Thyroid gland (tissue), 4 donors: Measurements from ENCODE around the gene CXCL17. TPM values are rescaled to one million over a fixed set of nuclear protein-coding genes. Genes with fewer than 3 reads are reported as not detected.

Experiments
- DNase-seq, 2 donors: peaks; one replicate each; pipeline ENCODE4 v3.0.0-alpha.2; 2019
- H3K27ac ChIP-seq, 3 donors: fragments of 200-600 bp; sonication (generic); 1 replicate in 2 of 3; 2 replicates in 1 of 3; pipeline ENCODE4 v1.5.1; 2016 to 2019; ENCODE audit warnings: mild to moderate bottlenecking in 1 of 3, moderate library complexity in 1 of 3
- H3K27me3 ChIP-seq: fragments of 200-600 bp; sonication (generic); one replicate; pipeline ENCODE4 v1.5.1; 2019
- H3K36me3 ChIP-seq, 2 donors: fragments of 200-600 bp; sonication (generic); one replicate each; pipeline ENCODE4 v1.5.1; 2016 to 2019
- H3K4me1 ChIP-seq, 2 donors: fragments of 200-600 bp; sonication (generic); one replicate each; pipeline ENCODE4 v1.5.1; 2017 to 2019
- H3K4me3 ChIP-seq, 3 donors: fragments of 200-600 bp; sonication (generic); replicated peaks in 1 of 3; 1 replicate in 2 of 3; 2 replicates in 1 of 3; pipeline ENCODE4 v1.5.1; 2016; ENCODE audit warnings: mild to moderate bottlenecking in 1 of 3
- H3K9me3 ChIP-seq: fragments of 200-600 bp; sonication (generic); one replicate; pipeline ENCODE4 v1.5.1; 2017
- CTCF ChIP-seq, 6 experiments: fragments of 200-600 bp in 3 of 6; fragments of 450-650 bp in 3 of 6; sonication (generic) in 3 of 6; IDR thresholded peaks; one replicate each; pipeline ENCODE4 v1.5.1; 2016 to 2019; ENCODE audit warnings: antibody characterized with exemption in 6 of 6, mild to moderate bottlenecking in 2 of 6, inconsistent platforms in 1 of 6, moderate library complexity in 1 of 6
- POLR2A ChIP-seq, 2 donors: fragments of 450-650 bp; IDR thresholded peaks; one replicate each; pipeline ENCODE4 v1.6.1; 2017; ENCODE audit warnings: antibody characterized with exemption in 2 of 2, mild to moderate bottlenecking in 2 of 2, moderate library complexity in 1 of 2
- WGBS, 2 donors: methylation state at CpG; one replicate each; pipeline ENCODE4 v1.1.5; 2017; 5-methylcytosine and 5-hydroxymethylcytosine counted together
- intact Hi-C: fragments of 100-400 bp; cut with DNase I; formaldehyde crosslinking; loops from one replicate; pipeline ENCODE4 v1.15.1; 2023
- total RNA-seq, 4 donors: library from RNA; depleted of rRNA; stranded (reverse); fragments of >200 nt; gene quantifications; one replicate each; pipeline ENCODE4 v1.2.3, GENCODE V29; 2016

CXCL17 gene
- total RNA-seq, 4 donors from 2014 or later, result not detected

- TF ChIP-seq POLR2A (IDR thresholded peaks at IDR 0.05), result no peak
- peak in 5 of 6 experiments; percentile 26 to 56 (median 40) for TF ChIP-seq CTCF (IDR thresholded peaks at IDR 0.05)
These were observed 9.1 kb downstream of the CXCL17 start for GRCh38 chr19:42433503-42434260.

GRCh38 chr19:42431486-42431885, 11.3 kb downstream of the CXCL17 start:
- no peak for TF ChIP-seq POLR2A (IDR thresholded peaks at IDR 0.05)
- TF ChIP-seq CTCF (IDR thresholded peaks at IDR 0.05), result no peak
- Histone ChIP-seq H3K4me3 (no peak overlapping the region), H3K36me3 (no peaks in the 10 kb centered on the region), H3K27me3 (no peaks in the 10 kb centered on the region), H3K27ac (no peak overlapping the region), H3K4me1 (peaks cover 0 to 10% of the 10 kb centered on the region in 2 donors), H3K9me3 (no peaks in the 10 kb centered on the region)
- 93% methylated on average over 1 of the region's 1 CpG for WGBS, 2 donors
- intact Hi-C loops, result no loop called here
- DNase-seq, result no peak

More at GRCh38 chr19:42433503-42434260, 9.1 kb downstream of the CXCL17 start:
- no peak overlapping the region for H3K4me3 ChIP-seq
- no peaks in the 10 kb centered on the region for H3K27me3 ChIP-seq
- H3K36me3 ChIP-seq, result no peaks in the 10 kb centered on the region
- DNase-seq, result peak; percentile 69 to 75
- 34 to 40% methylated on average over 9 of the region's 9 CpGs for WGBS, 2 donors
- H3K4me1 ChIP-seq, result peaks cover 0 to 10% of the 10 kb centered on the region in 2 donors
- peak overlapping the region in 2 of 3 donors; percentile 24 to 56 for H3K27ac ChIP-seq
- no peaks in the 10 kb centered on the region for H3K9me3 ChIP-seq
- intact Hi-C loops, result no loop called here

GRCh38 chr19:42428676-42429075, 14.1 kb downstream of the CXCL17 start:
- intact Hi-C loops, result no loop called here
- no peak for DNase-seq
- Histone ChIP-seq H3K27me3 (no peaks in the 10 kb centered on the region), H3K36me3 (no peaks in the 10 kb centered on the region), H3K4me1 (peaks cover 4 to 15% of the 10 kb centered on the region in 2 donors), H3K4me3 (no peak overlapping the region), H3K27ac (no peak overlapping the region), H3K9me3 (no peaks in the 10 kb centered on the region)
- TF ChIP-seq POLR2A (IDR thresholded peaks at IDR 0.05), result no peak
- TF ChIP-seq CTCF (IDR thresholded peaks at IDR 0.05), result no peak
- WGBS, 2 donors, result 83 to 86% methylated on average over 3 of the region's 3 CpGs

- no peak within 1 kb of the TSS for H3K4me3 ChIP-seq
- H3K36me3 ChIP-seq, result no peaks in the 10 kb centered on the region
- no peaks in the 10 kb centered on the region for H3K27me3 ChIP-seq
- no peak within 1 kb of the TSS for H3K27ac ChIP-seq
- DNase-seq, result no peak
- TF ChIP-seq CTCF (IDR thresholded peaks at IDR 0.05) (no peak), POLR2A (IDR thresholded peaks at IDR 0.05) (no peak)
- no peaks in the 10 kb centered on the region for H3K9me3 ChIP-seq
- intact Hi-C loops, result no loop called here
- 83 to 84% methylated on average over 4 of the region's 4 CpGs for WGBS, 2 donors
- H3K4me1 ChIP-seq, result peaks cover 8 to 13% of the 10 kb centered on the region in 2 donors
These were observed 15.4 kb downstream of the CXCL17 start, which contains the start of gene LIPE for GRCh38 chr19:42427313-42427712. LIPE (minus strand) TSS chr19:42427388; CDS start chr19:42427149, 239 bp downstream.

- TF ChIP-seq POLR2A (IDR thresholded peaks at IDR 0.05) (no peak), CTCF (IDR thresholded peaks at IDR 0.05) (no peak)
- intact Hi-C loops, result no loop called here
- H3K27ac ChIP-seq, result no peak overlapping the region
- H3K36me3 ChIP-seq, result no peaks in the 10 kb centered on the region
- no peak overlapping the region for H3K4me3 ChIP-seq
- peaks cover 8 to 13% of the 10 kb centered on the region in 2 donors for H3K4me1 ChIP-seq
- H3K9me3 ChIP-seq, result no peaks in the 10 kb centered on the region
- DNase-seq, result no peak
- WGBS, 2 donors, result 95 to 96% methylated on average over 2 to 3 of the region's 3 CpGs
- no peaks in the 10 kb centered on the region for H3K27me3 ChIP-seq
These were observed 16.1 kb downstream of the CXCL17 start for GRCh38 chr19:42426643-42427042.
